Measurements from ENCODE around the gene DIS3L2.
"Not testable (repeated sequence)": the region's sequence is repeated elsewhere in the genome, so short reads cannot be mapped to it uniquely, and the experiment has no call there.

The DIS3L2 gene

DNA sequence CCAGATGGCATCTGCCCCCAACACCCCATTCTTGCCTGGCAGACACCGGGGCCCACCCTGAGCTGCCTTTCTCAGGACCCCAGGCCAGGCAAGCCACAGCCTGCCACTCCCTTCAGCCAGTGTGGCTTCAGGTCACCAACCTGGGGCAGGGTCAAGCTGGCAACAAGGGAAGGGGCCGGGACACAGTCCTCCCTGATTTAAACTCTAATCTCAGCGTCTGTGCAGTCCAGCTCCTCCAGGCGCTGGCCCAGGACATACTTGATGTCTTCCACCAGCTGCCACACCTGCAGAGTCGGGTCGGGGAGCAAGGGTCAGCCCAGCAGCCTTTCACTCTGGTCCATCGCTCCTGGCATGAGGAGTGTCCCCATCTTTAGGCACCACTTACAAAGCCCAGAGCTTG lies 388.0 kb downstream of the DIS3L2 start:
- no peak for DNase-seq (ENCODE audit: low read depth)

DNA sequence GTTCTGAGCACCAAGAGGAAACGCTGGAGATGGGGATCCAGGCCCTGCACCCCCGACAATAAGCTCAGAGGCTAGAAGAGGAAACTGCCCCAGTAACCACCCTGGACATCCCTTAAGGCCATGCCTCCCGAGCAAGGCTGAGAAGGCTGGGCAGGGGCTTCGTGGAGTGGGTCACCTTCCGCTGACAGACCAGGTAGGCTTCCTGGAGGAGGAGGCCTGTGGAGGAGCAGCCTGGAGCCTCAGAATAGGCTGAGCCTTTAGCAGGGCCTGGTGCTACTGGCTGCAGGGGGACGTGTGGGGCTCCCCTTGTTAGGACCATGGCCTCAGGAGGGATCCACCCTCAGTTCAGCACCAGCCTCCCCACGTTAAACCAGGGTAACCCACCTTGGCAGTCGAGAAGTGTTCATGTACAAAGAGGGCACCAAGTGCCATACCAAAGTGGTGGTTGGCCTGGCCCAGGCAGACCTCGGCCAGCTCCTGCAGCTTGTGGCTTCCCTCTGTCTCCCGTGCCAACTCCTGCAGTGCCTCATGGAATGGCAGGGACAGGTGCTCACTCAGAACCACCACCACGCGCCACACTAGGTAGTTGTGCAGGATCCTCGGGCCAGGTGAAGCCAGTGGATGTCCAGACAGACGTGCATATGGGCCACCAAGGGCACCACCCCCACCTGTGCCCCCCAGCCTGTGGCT lies 388.6 kb downstream of the DIS3L2 start:
- no peak for DNase-seq (ENCODE audit: low read depth)

GRCh38 chr2:232350804-232351685 lies 389.5 kb downstream of the DIS3L2 start:
- DNase-seq (ENCODE audit: low read depth), result no peak

DNA sequence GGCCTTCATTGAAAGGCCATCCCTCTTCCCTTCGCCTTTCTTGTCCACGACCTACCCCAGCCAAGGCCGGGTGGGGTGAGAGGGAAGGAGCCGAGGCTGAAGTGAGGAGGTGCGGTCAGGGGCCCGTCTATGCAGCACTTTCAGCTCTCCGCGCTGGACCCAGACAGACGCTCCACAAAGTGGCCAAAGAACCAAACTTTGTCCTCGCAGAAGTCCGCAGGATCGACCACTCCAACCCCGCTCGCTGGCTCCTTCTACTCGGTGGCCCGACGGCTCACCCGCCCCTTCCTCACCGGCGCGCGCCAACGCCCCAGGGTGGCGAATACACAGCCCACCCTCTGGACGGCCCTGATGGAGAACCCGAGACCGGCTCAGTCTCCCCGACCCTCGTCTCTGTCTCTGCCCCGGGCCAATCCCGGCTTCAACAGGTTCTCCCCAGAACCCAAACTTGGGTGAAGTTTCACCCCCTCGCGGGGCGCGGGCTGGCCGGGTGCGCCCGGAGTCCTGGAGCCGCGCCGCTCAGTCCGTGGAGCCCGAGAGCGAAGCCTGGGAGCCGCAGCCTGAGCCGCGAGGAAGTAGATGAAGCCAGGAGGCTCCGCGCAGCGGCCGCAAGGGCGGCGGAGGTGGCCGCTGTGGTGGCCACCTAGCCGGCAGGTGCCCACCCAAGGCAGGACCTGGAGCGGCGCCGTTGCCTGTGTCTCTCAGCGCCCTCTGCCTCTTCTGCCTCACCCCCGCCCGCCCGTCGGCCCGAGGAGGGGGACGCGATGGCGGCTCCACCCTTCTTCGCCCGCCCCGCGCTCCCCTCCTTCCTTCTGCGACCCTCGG lies 390.4 kb downstream of the DIS3L2 start:
- DNase-seq (ENCODE audit: low read depth), result no peak

DNA sequence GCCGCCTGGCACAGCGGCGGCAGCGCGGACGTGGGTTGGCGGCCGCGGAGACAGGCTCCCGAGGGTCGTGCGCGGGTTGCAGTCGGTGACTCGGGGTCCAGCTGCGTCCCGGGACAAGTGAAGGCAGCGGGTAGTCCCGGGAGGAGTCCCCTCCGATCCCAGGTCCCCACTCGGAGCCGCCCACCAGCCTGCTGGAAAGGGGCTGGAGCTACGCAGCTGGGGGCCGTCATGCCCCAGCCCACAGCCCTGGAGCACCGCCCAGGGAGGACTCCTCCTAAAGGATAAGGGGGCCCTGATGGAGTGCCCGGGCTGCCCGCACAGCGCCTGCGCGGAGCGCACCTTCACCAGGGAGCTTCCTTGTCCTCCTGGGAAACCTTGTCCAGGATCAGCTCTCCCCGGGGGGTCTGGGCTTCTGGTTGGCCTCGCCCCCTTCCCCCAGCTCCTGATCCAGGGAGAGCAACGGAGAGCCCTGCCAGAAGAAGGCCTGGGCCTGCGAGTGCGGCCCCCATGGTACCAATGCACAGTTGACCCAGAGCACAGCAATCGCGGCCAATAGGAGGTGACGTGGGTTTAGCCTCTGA lies 391.1 kb downstream of the DIS3L2 start:
- no peak for DNase-seq (ENCODE audit: low read depth)

DNA sequence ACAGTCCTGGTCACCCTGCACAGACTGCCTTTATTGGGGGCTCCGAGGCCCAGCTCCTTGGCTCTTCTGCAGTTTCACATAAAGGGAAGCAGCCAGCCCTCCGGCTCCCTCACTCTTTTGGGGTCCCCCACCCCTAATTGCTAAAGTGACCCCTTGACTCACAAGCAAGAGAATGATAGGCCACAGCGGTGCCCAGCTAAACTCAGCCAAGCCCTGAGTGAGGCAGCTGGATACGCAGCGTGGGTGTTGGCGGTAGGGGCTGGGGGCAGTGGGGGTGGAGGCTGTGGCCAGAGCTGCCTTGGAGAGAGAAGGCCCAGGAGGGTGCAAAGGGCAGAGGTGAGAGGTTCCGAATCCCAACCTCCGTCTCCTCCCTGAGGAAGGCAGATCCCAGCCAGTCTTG lies 391.6 kb downstream of the DIS3L2 start:
- no peak for DNase-seq (ENCODE audit: low read depth)

DNA sequence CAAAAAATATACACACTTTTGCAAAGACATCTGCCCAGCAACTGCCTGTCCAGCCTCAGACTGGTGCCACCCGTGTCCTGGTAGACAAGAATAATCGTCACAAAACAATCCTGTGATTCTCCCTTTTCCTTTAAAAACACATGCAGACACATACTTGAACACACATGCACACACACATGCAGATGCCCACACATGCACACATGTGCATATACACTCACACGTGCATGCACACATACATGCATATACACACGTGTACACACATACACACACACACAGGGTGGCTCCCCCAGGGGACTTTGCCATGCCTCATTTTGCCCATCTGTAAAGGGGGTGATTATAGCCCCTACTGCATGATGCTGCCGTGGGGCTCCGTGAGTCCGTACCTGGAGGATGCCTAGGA lies 392.1 kb downstream of the DIS3L2 start:
- DNase-seq (ENCODE audit: low read depth), result no peak

GRCh38 chr2:232354069-232354468 lies 392.6 kb downstream of the DIS3L2 start:
- DNase-seq (ENCODE audit: low read depth), result no peak

GRCh38 chr2:232361646-232362045 lies 400.1 kb downstream of the DIS3L2 start:
- no peak for DNase-seq (ENCODE audit: low read depth)

DNA sequence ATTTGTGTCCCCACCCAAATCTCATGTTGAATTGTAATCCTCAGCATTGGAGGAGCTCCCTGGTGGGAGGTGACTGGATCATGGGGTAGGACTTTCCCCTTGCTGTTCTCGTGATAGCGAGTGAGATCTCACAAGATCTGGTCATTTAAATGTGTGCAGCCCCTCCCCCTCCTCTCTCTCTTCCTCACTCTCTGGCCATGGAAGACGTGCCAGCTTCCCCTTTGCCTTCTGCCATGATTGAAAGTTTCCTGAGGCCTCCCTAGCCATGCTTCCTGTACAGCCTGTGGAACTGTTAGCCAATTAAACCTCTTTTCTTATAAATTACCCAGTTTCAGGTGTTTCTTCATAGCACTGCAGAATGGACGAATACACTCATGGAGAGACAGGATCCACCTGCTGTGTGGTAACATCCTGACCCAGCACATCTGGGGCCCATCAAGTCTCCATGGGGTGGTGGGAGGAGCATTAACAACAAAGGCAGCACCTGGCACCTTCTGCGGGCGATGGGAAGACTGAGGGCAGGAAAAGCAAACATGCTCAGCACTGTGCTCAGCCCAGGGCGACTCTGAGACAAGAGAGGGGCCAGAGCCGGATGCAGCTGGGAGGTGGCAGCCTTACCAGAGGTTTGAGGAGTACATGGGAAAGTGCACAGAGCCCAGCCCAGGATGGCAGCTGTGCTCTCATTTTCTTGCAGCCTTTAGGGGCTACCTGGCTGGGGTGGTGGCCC lies 400.8 kb downstream of the DIS3L2 start:
- DNase-seq (ENCODE audit: low read depth), result no peak

GRCh38 chr2:232363064-232363783 lies 401.7 kb downstream of the DIS3L2 start:
- not testable (repeated sequence) for DNase-seq (ENCODE audit: low read depth)

DNA sequence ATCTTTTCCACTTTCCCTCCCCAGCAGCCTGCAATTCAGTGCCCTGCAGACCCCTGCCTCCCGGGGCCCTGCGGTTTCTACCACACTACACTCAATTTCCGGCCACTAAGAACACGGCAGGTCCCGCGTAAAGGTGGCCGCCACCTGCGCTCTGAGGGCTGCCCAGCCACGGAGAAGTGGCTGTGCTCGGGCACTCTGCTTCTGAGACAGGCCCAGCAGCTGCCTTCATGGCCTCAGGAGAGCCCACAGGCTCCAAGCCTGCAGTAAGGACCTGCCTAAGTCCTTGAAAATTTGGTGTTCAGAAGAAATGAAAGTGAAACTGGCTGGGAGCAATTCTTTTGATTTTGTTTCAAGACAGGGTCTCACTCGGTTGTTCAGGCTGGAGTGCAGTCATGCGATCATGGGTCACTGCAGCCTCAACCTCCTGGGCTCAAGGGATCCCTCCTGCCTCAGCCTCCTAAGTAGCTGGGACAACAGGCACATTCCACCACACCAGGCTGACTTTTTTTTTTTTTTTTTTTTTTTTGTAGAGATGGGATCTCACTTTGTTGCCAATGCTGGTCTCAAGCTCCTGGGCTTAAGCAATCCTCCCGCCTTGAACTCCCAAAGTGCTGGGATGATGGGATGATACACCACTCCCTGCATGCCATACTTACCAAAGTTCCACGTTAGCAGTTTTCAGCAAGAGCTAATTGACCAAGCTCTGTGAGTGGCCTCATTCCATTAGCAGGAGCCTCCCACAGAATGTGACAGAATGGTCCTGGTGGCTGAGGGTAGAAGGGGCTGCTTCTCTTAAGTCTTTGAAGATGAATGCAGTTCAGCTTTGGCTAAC lies 402.5 kb downstream of the DIS3L2 start:
- no peak for DNase-seq (ENCODE audit: low read depth)

DNA sequence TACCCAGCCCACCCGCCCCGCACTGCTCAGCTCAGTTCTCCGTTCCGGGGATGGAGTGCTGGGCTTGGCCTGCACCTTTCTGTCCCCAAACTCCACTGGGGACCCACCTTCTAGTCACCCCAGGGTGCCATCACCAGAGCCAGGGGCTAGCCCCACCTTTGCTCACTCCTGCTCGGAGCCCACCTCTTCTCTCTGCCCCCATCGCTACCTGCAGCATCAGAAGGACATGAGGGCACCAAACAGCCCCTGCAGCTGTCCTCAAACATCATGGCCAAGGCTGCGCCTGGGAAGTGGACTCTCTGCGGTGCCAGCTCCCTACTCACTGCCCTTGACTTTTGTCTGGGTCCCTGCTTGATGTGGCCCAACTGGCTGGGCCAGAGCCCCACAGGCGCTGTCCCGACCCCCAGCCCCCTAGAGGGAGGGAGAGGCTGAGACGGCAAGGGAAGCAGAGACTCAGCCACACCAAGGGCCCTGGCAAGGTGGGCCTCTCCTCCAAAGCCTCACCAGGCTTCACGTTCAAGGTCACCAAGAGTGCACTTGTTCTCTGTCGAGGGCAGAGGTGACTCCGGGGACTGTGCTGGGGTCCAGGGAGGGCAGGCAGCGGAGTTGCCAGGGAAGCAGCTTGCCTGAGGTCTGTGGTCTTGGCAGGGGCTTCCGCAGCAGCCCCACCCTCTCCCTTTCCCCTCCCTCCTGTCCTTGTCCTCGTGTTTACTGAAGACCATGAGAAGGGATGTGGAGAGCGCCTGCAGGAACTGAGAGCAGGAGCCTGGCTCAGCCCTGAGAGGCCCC lies 403.5 kb downstream of the DIS3L2 start:
- not testable (repeated sequence) for DNase-seq (ENCODE audit: low read depth)

DNA sequence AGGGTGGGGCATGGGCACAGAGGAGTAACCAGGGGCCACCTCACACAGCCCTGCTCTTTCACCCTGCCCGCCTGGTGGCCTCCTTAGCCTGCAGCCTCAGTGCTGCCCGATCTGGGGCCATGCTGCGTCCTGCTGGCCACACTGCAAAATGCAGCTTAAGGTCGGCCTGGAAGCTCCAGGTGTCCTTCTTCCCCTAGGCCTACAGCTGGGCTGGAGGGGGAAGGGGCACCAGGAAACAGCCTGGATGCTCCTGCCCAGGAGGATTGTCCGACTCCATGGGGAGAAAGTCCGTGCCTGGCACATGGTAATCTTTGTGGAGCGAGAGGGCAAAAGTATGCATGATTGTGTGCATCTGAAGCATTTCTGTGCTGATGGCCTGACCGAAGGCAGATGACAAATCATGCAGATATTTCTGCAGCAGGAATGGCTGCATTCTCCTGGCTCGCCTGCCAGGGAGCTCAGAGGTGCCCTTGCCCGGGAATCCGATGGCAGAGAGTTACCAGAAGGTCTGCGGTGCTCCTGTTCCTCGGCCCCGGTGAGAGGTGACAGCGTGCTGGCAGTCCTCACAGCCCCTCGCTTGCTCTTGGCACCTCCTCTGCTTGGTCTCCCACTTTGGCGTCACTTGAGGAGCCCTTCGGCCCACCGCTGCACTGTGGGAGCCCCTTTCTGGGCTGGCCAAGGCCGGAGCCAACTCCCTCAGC lies 404.3 kb downstream of the DIS3L2 start:
- DNase-seq (ENCODE audit: low read depth), result peak; percentile 64

DNA sequence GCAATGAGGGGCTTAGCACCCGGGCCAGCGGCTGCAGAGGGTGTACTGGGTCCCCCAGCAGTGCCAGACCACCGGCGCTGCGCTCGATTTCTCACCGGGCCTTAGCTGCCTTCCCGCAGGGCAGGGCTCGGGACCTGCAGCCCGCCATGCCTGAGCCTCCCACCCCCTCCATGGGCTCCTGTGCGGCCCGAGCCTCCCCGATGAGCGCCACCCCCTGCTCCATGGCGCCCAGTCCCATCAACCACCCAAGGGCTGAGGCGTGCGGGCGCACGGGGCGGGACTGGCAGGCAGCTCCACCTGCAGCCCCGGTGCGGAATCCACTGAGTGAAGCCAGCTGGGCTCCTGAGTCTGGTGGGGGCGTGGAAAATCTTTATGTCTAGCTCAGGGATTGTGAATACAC lies 404.9 kb downstream of the DIS3L2 start:
- not testable (repeated sequence) for DNase-seq (ENCODE audit: low read depth)

GRCh38 chr2:232367016-232367415 lies 405.5 kb downstream of the DIS3L2 start:
- no peak for DNase-seq (ENCODE audit: low read depth)

DNA sequence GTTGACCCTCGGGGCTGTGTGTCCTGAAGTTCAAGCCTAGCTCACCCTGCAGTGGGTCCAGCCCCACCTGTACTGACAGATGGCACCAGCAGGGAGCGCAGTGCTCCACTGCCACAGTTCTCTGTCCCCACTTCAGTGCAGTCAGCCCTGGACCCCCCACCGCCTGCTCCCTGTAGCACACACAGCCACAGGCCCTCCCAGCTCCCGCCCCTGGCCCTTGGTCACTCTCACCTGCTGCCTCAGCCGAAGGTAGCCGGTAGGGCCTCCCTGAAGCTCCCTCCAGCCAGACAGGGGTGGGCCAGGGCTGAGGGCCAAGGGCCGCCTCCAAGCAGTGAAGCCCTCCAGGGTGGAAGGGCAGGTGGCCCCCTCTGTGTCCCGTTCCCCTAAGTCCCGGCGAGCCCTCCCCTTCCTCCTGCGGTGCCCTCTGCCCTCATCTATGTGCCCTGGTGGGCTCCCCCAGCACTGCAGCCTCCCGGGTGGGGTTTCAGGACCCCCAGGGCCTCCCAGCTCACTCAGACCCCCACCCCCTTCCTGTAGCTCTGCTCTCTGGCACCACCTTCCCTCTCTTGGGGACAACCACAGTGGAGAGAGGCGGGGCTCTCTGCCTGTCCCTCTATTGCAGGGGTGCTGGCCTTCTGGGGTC lies 406.2 kb downstream of the DIS3L2 start:
- no peak for DNase-seq (ENCODE audit: low read depth)

DNA sequence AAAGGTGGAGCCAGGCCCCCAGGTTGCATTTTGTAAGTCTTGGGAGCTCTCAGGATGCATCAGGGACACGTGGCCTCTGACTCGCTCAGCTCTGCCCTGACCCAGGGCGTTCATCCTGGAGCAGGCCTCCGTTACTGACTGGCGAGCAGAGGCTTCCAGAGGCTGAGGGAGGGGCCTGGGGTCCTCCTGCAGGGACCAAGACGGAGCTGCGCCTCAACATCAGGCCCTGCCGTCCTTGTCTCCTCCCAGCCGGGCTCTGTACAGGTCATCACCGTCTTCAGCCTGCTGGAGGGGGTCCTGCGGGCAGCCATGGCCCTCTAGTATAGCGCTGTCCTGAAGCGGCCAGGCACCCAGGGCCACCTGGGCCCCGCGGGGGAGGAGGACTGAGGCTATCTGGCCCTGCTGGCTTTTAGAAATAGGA lies 406.8 kb downstream of the DIS3L2 start:
- peak; percentile 62 for DNase-seq (ENCODE audit: low read depth)
